H1 (cell line): Measurements from ENCODE around the gene PPID. TPM values are rescaled to one million over a fixed set of nuclear protein-coding genes. Genes with fewer than 3 reads are reported as not detected.

Source experiments
- CHD2 ChIP-seq: IDR thresholded peaks from 2 replicates; pipeline ENCODE4 v1.6.1; 2012; ENCODE audit warnings: low read length, improper control_type of control experiment
- CHD7 ChIP-seq: fragments of 300-600 bp; sonication (generic); IDR thresholded peaks from 2 replicates; pipeline ENCODE4 v1.7.1; 2012; ENCODE audit warnings: low read length, moderate library complexity, mild to moderate bottlenecking, inconsistent platforms; ENCODE audit not compliant: insufficient replicate concordance
- CREB1 ChIP-seq: IDR thresholded peaks from 2 replicates; pipeline ENCODE4 v1.6.1; 2012; ENCODE audit warnings: inconsistent platforms
- CTBP2 ChIP-seq: IDR thresholded peaks from 2 replicates; pipeline ENCODE4 v1.7.0; 2011; ENCODE audit warnings: borderline replicate concordance, mild to moderate bottlenecking, moderate library complexity, mixed read lengths, low read length; ENCODE audit not compliant: insufficient read depth, insufficient read length
- EP300 ChIP-seq, 2 experiments: IDR thresholded peaks; 1 replicate in 1 of 2; 2 replicates in 1 of 2; pipeline ENCODE4 v1.6.1; 2011 to 2012; ENCODE audit warnings: low read depth in 2 of 2, low read length in 2 of 2, mild to moderate bottlenecking in 2 of 2, borderline replicate concordance in 1 of 2, inconsistent platforms in 1 of 2, moderate library complexity in 1 of 2
- EZH2 ChIP-seq: fragments of 200-600 bp; sonication (generic); IDR thresholded peaks from 2 replicates; pipeline ENCODE4 v1.7.1; 2012; ENCODE audit warnings: low read depth, mild to moderate bottlenecking, moderate library complexity, low read length, inconsistent platforms; ENCODE audit not compliant: severe bottlenecking
- HDAC6 ChIP-seq: IDR thresholded peaks from one replicate; pipeline ENCODE4 v1.7.1; 2012; ENCODE audit warnings: low read depth, mild to moderate bottlenecking, inconsistent platforms, low read length, moderate library complexity
- RFX5 ChIP-seq: IDR thresholded peaks from 2 replicates; pipeline ENCODE4 v1.6.1; 2011; ENCODE audit warnings: low read depth, low read length, improper control_type of control experiment, borderline replicate concordance
- TEAD4 ChIP-seq: IDR thresholded peaks from 2 replicates; pipeline ENCODE4 v1.6.1; 2012; ENCODE audit warnings: low read depth, low read length, inconsistent platforms, mixed read lengths
- YY1 ChIP-seq: IDR thresholded peaks from 2 replicates; pipeline ENCODE4 v1.6.1; 2011; ENCODE audit warnings: low read depth, mild to moderate bottlenecking, low read length
- polyA plus RNA-seq, 7 experiments: library from polyadenylated mRNA; depleted of rRNA in 3 of 7; stranded (reverse) in 5 of 7; unstranded in 2 of 7; fragments of >200 nt in 5 of 7; fragments of 200-250 nt in 2 of 7; gene quantifications; 1 replicate in 5 of 7; 2 replicates in 1 of 7; 4 replicates in 1 of 7; pipeline versions ENCODE4 v1.2.1 to v1.2.3, GENCODE V29; 2011 to 2013; ENCODE audit warnings: missing spikeins in 2 of 7, mixed read lengths in 2 of 7
- total RNA-seq: library from RNA; stranded (reverse); fragmentation: NEBNext Ultra II Directional; extraction: Animal tissue kit (Norgen Biotek cat#: 25700); gene quantifications from 2 replicates; pipeline ENCODE4 v1.2.1, GENCODE V29; 2021

PPID gene
- total and polyA plus RNA-seq, 2 of the 8 experiments (the other 6 are each of a cell fraction or from before 2014, with no cell fraction given): 20.2 to 53.2 TPM

GRCh38 chr4:158722917-158723793 is at the start of gene PPID (continued):
- no peak for TF ChIP-seq CHD7
- TF ChIP-seq YY1: no peak
- peak; percentile 50; the same call in 1 of the 2 replicates for TF ChIP-seq TEAD4
- TF ChIP-seq EP300 (IDR thresholded peaks at IDR 0.05; ENCODE audit: borderline replicate concordance in 1 of 2, low read depth in 2 of 2, low read length in 2 of 2): no peak
- TF ChIP-seq CHD2: no peak
- TF ChIP-seq EZH2: no peak
- TF ChIP-seq CTBP2: no peak
- no peak for TF ChIP-seq RFX5
- TF ChIP-seq CREB1: peak; percentile 42; the same call in 1 of the 2 replicates
- TF ChIP-seq HDAC6: no peak
